A673 (cell line): ENCODE results near the gene RXRA.

Experiments used
- CTCF ChIP-seq: fragments of 300-800, 200-600 bp; sonication (generic); conservative IDR thresholded peaks from 2 replicates; pipeline ENCODE4 v1.5.1; 2017; ENCODE audit warnings: low read depth, mild to moderate bottlenecking, antibody characterized with exemption, low read length, moderate library complexity, mixed read lengths
- EZH2 ChIP-seq: fragments of 200-600 bp; sonication (generic); IDR thresholded peaks from 2 replicates; pipeline ENCODE4 v1.6.1; 2017; ENCODE audit warnings: borderline replicate concordance, low read depth, mild to moderate bottlenecking, mixed read lengths, antibody characterized with exemption, low read length; ENCODE audit not compliant: poor library complexity, severe bottlenecking

- TF ChIP-seq CTCF: no peak
- TF ChIP-seq EZH2: no peak
These were observed 11.1 kb upstream of the RXRA start for GRCh38 chr9:134314950-134315715.
